ENCODE data around the gene MGME1. TPM values are rescaled to one million over a fixed set of nuclear protein-coding genes. Genes with fewer than 3 reads are reported as not detected.

Gene MGME1
- total RNA-seq, 1 experiment from 2014 or later = 10.5 TPM

- CTCF ChIA-PET = no interaction called here
- TF ChIP-seq, protein P1, sequence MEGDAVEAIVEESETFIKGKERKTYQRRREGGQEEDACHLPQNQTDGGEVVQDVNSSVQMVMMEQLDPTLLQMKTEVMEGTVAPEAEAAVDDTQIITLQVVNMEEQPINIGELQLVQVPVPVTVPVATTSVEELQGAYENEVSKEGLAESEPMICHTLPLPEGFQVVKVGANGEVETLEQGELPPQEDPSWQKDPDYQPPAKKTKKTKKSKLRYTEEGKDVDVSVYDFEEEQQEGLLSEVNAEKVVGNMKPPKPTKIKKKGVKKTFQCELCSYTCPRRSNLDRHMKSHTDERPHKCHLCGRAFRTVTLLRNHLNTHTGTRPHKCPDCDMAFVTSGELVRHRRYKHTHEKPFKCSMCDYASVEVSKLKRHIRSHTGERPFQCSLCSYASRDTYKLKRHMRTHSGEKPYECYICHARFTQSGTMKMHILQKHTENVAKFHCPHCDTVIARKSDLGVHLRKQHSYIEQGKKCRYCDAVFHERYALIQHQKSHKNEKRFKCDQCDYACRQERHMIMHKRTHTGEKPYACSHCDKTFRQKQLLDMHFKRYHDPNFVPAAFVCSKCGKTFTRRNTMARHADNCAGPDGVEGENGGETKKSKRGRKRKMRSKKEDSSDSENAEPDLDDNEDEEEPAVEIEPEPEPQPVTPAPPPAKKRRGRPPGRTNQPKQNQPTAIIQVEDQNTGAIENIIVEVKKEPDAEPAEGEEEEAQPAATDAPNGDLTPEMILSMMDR (IDR thresholded peaks at IDR 0.05; ENCODE audit: unreplicated experiment) = no peak
- Mint-ChIP-seq H3K27ac (ENCODE audit: unreplicated experiment) (no peak overlapping the region), H3K27me3 (ENCODE audit: unreplicated experiment) (no peaks in the 10 kb centered on the region), H3K4me3 (ENCODE audit: low read depth, unreplicated experiment) (peak overlapping the region; percentile 39), H3K4me1 (ENCODE audit: low read depth, unreplicated experiment) (peaks cover 18% of the 10 kb centered on the region), H3K36me3 (ENCODE audit: insufficient read depth, unreplicated experiment) (peaks cover 34% of the 10 kb centered on the region), H3K9me3 (ENCODE audit: low read depth, unreplicated experiment) (no peaks in the 10 kb centered on the region)
- intact Hi-C loops (cut with micrococcal nuclease; ENCODE audit: unreplicated experiment) = no loop called here
- BruUV-seq (replicated peaks) = no TSS peak
- no peak for DNase-seq
These were observed 5.5 kb upstream of the MGME1 start for GRCh38 chr20:17963114-17963897.

DNA sequence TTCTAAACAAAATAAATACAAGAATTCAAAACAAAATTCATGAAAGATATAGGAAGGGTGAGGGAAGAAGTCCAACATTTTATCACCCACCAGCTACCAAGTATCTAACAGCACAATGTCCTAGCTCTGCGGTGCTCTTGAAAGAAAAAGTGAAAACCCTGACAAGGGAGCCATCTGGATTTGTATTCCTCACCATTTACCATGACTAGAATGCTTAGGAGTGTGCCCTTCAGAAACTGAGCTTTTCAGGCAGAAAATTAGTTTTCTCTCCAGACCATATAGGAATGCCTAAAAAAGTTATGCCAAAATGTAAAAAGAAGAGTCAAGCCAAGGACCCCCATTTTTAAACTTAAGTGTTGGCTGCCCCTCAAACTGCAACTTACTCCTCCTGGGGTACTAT lies 4.7 kb upstream of the MGME1 start:
- Mint-ChIP-seq H3K4me1 (ENCODE audit: low read depth, unreplicated experiment) (peaks cover 18% of the 10 kb centered on the region), H3K36me3 (ENCODE audit: insufficient read depth, unreplicated experiment) (peaks cover 39% of the 10 kb centered on the region), H3K27ac (ENCODE audit: unreplicated experiment) (no peak overlapping the region), H3K9me3 (ENCODE audit: low read depth, unreplicated experiment) (no peaks in the 10 kb centered on the region), H3K27me3 (ENCODE audit: unreplicated experiment) (no peaks in the 10 kb centered on the region), H3K4me3 (ENCODE audit: low read depth, unreplicated experiment) (no peak overlapping the region)
- no peak for DNase-seq
- CTCF ChIA-PET = no interaction called here
- no TSS peak for BruUV-seq (replicated peaks)
- intact Hi-C loops (cut with micrococcal nuclease; ENCODE audit: unreplicated experiment) = no loop called here
- TF ChIP-seq, protein P1 (IDR thresholded peaks at IDR 0.05; ENCODE audit: unreplicated experiment) = no peak

- no peaks in the 10 kb centered on the region for H3K9me3 Mint-ChIP-seq (ENCODE audit: low read depth, unreplicated experiment)
- intact Hi-C loops (cut with micrococcal nuclease; ENCODE audit: unreplicated experiment) = no loop called here
- peaks cover 14% of the 10 kb centered on the region for H3K4me1 Mint-ChIP-seq (ENCODE audit: low read depth, unreplicated experiment)
- TF ChIP-seq, protein P1 (IDR thresholded peaks at IDR 0.05; ENCODE audit: unreplicated experiment) = no peak
- no peak for DNase-seq
- H3K4me3 Mint-ChIP-seq (ENCODE audit: low read depth, unreplicated experiment) = peak overlapping the region; percentile 72
- H3K36me3 Mint-ChIP-seq (ENCODE audit: insufficient read depth, unreplicated experiment) = peaks cover 43% of the 10 kb centered on the region
- no TSS peak for BruUV-seq (replicated peaks)
- H3K27ac Mint-ChIP-seq (ENCODE audit: unreplicated experiment) = no peak overlapping the region
- CTCF ChIA-PET = interaction anchor here (0.6 kb wide), 1 partner anchor 107 kb away, joined by 3 read pairs; no protein-coding TSS in a partner anchor
- H3K27me3 Mint-ChIP-seq (ENCODE audit: unreplicated experiment) = no peaks in the 10 kb centered on the region
These were observed 4.2 kb upstream of the MGME1 start for GRCh38 chr20:17964632-17965031.

- no peak overlapping the region for H3K27ac Mint-ChIP-seq (ENCODE audit: unreplicated experiment)
- H3K27me3 Mint-ChIP-seq (ENCODE audit: unreplicated experiment) = no peaks in the 10 kb centered on the region
- peaks cover 9% of the 10 kb centered on the region for H3K4me1 Mint-ChIP-seq (ENCODE audit: low read depth, unreplicated experiment)
- CTCF ChIA-PET = interaction anchor here (0.6 to 0.7 kb wide), 2 partner anchors 33 to 107 kb away, joined by 3 to 4 read pairs; no protein-coding TSS in a partner anchor
- H3K4me3 Mint-ChIP-seq (ENCODE audit: low read depth, unreplicated experiment) = peak overlapping the region; percentile 72
- DNase-seq = no peak
- no peaks in the 10 kb centered on the region for H3K9me3 Mint-ChIP-seq (ENCODE audit: low read depth, unreplicated experiment)
- peaks cover 45% of the 10 kb centered on the region for H3K36me3 Mint-ChIP-seq (ENCODE audit: insufficient read depth, unreplicated experiment)
- no TSS peak for BruUV-seq (replicated peaks)
- intact Hi-C loops (cut with micrococcal nuclease; ENCODE audit: unreplicated experiment) = no loop called here
- TF ChIP-seq, protein P1 (IDR thresholded peaks at IDR 0.05; ENCODE audit: unreplicated experiment) = no peak
These were observed 3.6 kb upstream of the MGME1 start for GRCh38 chr20:17965042-17965697.
